DOHH2 (cell line): Measurements from ENCODE around the gene CACNB4.

Experiments
- H3F3A ChIP-seq: fragments of 200-600 bp; sonication (generic), shearing (Covaris generic); 2 replicates; pipeline ENCODE4 v1.6.0; 2016; ENCODE audit warnings: antibody characterized with exemption, mild to moderate bottlenecking; ENCODE audit not compliant: control insufficient read depth, insufficient read depth
- H3K27ac ChIP-seq: fragments of 200-600 bp; sonication (generic); 2 replicates; pipeline ENCODE4 v1.5.1; 2014; ENCODE audit warnings: low read depth, mild to moderate bottlenecking, low read length, moderate library complexity
- H3K27me3 ChIP-seq: fragments of 200-600 bp; sonication (generic); 2 replicates; pipeline ENCODE4 v1.6.1; 2014; ENCODE audit warnings: mild to moderate bottlenecking, low read length, mixed read lengths; ENCODE audit not compliant: control insufficient read depth
- H3K36me3 ChIP-seq: fragments of 200-600 bp; sonication (generic); 2 replicates; pipeline ENCODE4 v1.6.1; 2014; ENCODE audit warnings: mild to moderate bottlenecking, low read length, moderate library complexity, mixed read lengths; ENCODE audit not compliant: control insufficient read depth
- H3K4me1 ChIP-seq: fragments of 200-600 bp; sonication (generic); 2 replicates; pipeline ENCODE4 v1.6.1; 2014; ENCODE audit warnings: mild to moderate bottlenecking, low read length, mixed read lengths; ENCODE audit not compliant: control insufficient read depth
- H3K4me2 ChIP-seq: fragments of 200-600 bp; sonication (generic); 2 replicates; pipeline ENCODE4 v1.6.0; 2014; ENCODE audit warnings: mild to moderate bottlenecking, low read length, moderate library complexity
- H3K4me3 ChIP-seq: fragments of 200-600 bp; sonication (generic); 2 replicates; pipeline ENCODE4 v1.5.1; 2014; ENCODE audit warnings: mild to moderate bottlenecking, low read length, mixed read lengths
- H3K79me2 ChIP-seq: fragments of 200-600 bp; sonication (generic); 2 replicates; pipeline ENCODE4 v1.6.1; 2014; ENCODE audit warnings: mild to moderate bottlenecking, low read length, mixed read lengths; ENCODE audit not compliant: control insufficient read depth
- H3K9me2 ChIP-seq: fragments of 200-600 bp; sonication (generic); replicated peaks from 2 replicates; pipeline ENCODE4 v1.6.1; 2014; ENCODE audit warnings: mild to moderate bottlenecking, low read length, mixed read lengths; ENCODE audit not compliant: control insufficient read depth
- H3K9me3 ChIP-seq: fragments of 200-600 bp; sonication (generic); 2 replicates; pipeline ENCODE4 v1.6.1; 2014; ENCODE audit warnings: antibody characterized with exemption, low read length, mixed read lengths; ENCODE audit not compliant: control insufficient read depth, insufficient read depth
- H4K20me1 ChIP-seq: fragments of 200-600 bp; sonication (generic); 2 replicates; pipeline ENCODE4 v1.6.0; 2014; ENCODE audit warnings: low read depth, mild to moderate bottlenecking, antibody characterized with exemption, low read length, moderate library complexity; ENCODE audit not compliant: control insufficient read depth, insufficient read depth
- EZH2phosphoT487 ChIP-seq: fragments of 200-600 bp; sonication (generic); IDR thresholded peaks from 2 replicates; pipeline ENCODE4 v1.6.1; 2017; ENCODE audit warnings: borderline replicate concordance, mild to moderate bottlenecking, antibody characterized with exemption, low read length, moderate library complexity, mixed read lengths
- TF ChIP-seq, protein P1 (sequence below): fragments of 200-600 bp; sonication (generic); IDR thresholded peaks from one replicate; pipeline ENCODE4 v1.5.1; 2014; ENCODE audit warnings: antibody characterized with exemption, mild to moderate bottlenecking, low read depth, low read length; ENCODE audit not compliant: poor library complexity, severe bottlenecking

CACNB4 gene

DNA sequence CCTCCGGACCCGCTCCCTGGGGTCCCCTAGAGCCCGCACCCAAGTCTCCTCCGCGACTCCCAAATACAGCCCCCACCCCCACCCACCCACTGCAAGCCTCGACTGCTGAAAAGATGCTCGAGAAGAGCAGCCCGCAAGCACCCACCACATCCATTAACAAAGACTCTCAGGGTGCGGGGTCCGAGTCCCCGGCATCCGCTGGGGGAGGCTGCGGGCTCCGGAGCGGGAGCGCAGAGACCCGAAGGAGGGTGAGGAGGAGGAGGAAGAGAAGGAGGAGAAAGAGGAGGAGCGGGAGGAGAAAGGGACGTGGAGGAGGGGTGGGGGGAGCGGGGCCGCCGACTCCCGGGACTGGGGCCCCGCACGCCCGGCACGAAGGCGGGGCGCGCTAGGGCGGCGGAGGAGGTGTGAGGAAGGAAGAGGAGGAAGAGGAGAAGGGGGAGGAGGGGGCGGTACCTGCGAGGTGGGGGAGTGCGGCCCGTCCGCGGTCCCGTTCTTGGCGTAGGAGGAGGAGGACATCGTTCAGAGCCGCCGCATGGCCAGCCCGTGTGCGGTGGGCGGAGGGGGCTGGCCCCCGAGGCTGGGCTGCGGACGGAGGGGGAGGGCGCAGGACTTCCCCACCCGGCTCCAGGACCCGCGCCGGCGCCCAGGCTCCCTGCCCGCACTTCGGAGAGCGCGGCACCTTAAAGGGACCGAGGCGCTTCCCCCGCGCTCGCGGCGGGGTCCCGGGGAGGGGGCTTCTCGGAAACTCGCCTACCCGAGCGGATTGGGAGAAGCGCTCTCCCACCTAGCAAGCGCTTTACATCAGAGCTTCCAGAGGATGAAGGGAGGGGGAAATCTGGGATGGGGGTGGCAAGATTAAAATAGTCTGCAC, at the start of gene CACNB4:
Gene CACNB4, minus strand, starts transcription at position 549 of the 871 bp plus-strand sequence.
- Histone ChIP-seq H3K27ac (no peak within 1 kb of the TSS), H3K36me3 (no peaks in the 10 kb centered on the region), H4K20me1 (no peaks in the 10 kb centered on the region), H3K9me2 (no peaks in the 10 kb centered on the region), H3K79me2 (no peaks in the 10 kb centered on the region), H3K4me1 (no peaks in the 10 kb centered on the region; the same call in 1 of the 2 replicates), H3F3A (no peaks in the 10 kb centered on the region), H3K27me3 (peaks cover 42% of the 10 kb centered on the region), H3K4me3 (peak within 1 kb of the TSS; percentile 49), H3K9me3 (no peaks in the 10 kb centered on the region), H3K4me2 (peak within 1 kb of the TSS; percentile 51)
- TF ChIP-seq, protein P1, sequence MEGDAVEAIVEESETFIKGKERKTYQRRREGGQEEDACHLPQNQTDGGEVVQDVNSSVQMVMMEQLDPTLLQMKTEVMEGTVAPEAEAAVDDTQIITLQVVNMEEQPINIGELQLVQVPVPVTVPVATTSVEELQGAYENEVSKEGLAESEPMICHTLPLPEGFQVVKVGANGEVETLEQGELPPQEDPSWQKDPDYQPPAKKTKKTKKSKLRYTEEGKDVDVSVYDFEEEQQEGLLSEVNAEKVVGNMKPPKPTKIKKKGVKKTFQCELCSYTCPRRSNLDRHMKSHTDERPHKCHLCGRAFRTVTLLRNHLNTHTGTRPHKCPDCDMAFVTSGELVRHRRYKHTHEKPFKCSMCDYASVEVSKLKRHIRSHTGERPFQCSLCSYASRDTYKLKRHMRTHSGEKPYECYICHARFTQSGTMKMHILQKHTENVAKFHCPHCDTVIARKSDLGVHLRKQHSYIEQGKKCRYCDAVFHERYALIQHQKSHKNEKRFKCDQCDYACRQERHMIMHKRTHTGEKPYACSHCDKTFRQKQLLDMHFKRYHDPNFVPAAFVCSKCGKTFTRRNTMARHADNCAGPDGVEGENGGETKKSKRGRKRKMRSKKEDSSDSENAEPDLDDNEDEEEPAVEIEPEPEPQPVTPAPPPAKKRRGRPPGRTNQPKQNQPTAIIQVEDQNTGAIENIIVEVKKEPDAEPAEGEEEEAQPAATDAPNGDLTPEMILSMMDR = no peak
- no peak; the same call in 1 of the 2 replicates for TF ChIP-seq EZH2phosphoT487

DNA sequence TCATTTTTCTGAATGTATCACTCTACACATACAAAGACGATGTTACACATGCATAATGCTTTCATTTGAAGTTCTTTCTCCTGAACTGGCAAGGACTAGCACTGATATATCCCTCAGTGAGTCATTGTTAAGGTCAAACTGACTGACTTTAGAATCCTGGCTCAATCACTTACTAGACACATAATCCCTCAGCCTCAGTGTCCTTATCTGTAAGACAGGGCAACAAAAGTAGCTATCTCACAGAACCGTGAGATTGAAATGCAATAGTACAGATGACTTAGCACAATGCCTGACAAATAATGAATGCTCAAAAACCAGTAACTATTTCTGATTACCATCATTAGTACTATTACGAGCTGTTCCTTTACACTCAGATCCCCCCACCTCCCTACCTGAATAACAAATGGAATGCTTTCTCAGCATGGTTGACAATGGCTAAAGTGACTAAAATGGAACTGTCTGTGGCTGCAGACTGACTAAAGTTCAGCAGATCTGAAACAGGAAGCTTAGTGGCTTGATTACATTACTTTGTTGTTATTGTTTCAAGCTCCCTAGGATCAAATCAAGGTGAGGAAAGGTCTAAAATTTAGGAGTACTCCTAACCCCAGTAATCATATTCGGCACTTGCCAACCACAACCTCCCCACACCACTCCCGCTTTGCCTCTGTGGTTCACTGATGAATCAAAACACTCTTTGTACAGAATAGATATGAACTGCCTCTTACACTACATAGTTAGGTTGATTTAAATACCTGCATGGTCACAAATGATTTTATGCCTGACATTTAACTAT, 35.8 kb upstream of the CACNB4 start:
- no peaks in the 10 kb centered on the region for H3K9me3 ChIP-seq
- TF ChIP-seq, protein P1 = no peak
- TF ChIP-seq EZH2phosphoT487 = no peak
- H3K4me1 ChIP-seq = no peaks in the 10 kb centered on the region
- no peak overlapping the region for H3K4me3 ChIP-seq
- H3K27ac ChIP-seq = no peak overlapping the region
- no peaks in the 10 kb centered on the region for H3F3A ChIP-seq
- no peak overlapping the region for H3K4me2 ChIP-seq
- H3K9me2 ChIP-seq = no peaks in the 10 kb centered on the region
- H3K27me3 ChIP-seq = no peaks in the 10 kb centered on the region
- H3K79me2 ChIP-seq = no peaks in the 10 kb centered on the region
- H3K36me3 ChIP-seq = no peaks in the 10 kb centered on the region
- no peaks in the 10 kb centered on the region for H4K20me1 ChIP-seq

DNA sequence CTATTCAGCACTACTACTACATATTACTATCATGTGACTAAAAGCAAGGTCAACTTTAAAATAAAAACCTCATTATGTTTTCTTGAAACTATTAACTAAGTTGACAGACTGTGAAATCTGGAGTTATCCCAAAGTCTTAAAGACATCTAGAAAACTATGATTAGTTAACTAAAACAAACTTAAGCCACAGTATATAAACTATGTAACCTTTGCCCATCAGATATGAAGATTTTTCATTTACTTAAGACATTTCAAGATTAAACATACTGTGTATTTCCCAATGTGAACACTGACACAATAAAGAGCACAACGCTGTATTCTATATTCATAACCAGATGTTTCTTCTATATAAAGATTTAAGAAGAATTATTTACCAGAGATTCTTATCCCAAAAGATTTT, 33.5 kb upstream of the CACNB4 start:
- H4K20me1 ChIP-seq = no peaks in the 10 kb centered on the region
- no peaks in the 10 kb centered on the region for H3K36me3 ChIP-seq
- no peaks in the 10 kb centered on the region for H3F3A ChIP-seq
- no peaks in the 10 kb centered on the region for H3K27me3 ChIP-seq
- no peaks in the 10 kb centered on the region for H3K79me2 ChIP-seq
- no peaks in the 10 kb centered on the region for H3K4me1 ChIP-seq
- no peak overlapping the region for H3K27ac ChIP-seq
- no peaks in the 10 kb centered on the region for H3K9me3 ChIP-seq
- H3K9me2 ChIP-seq = no peaks in the 10 kb centered on the region
- TF ChIP-seq, protein P1 = no peak
- no peak for TF ChIP-seq EZH2phosphoT487
- no peak overlapping the region for H3K4me2 ChIP-seq
- H3K4me3 ChIP-seq = no peak overlapping the region
